Activated CD4-positive, CD25-positive, alpha-beta regulatory T cell treated with anti-CD3 and anti-CD28 coated beads, Interleukin-2, amount 50 U/mL, for 24 hours (primary cell): ENCODE data around the gene MTF2.
"Not testable (repeated sequence)": the region's sequence is repeated elsewhere in the genome, so short reads cannot be mapped to it uniquely, and the experiment has no call there.

ENCODE experiments used
- ATAC-seq, 2 donors: fragments of 150-1000 bp; cut with Tn5 transposase; one replicate each; pipeline ENCODE4 v1.10.0; 2021; ENCODE audit warnings: mild to moderate bottlenecking in 1 of 2, moderate library complexity in 1 of 2

The MTF2 gene

GRCh38 chr1:93143769-93144168 is 64.7 kb downstream of the MTF2 start:
- ATAC-seq: no peak

GRCh38 chr1:93148001-93148400 is 68.9 kb downstream of the MTF2 start:
- no peak for ATAC-seq

- no peak for ATAC-seq
These were observed 71.6 kb downstream of the MTF2 start for GRCh38 chr1:93150729-93151128.

GRCh38 chr1:93151474-93151873 is 72.4 kb downstream of the MTF2 start:
- no peak for ATAC-seq

GRCh38 chr1:93152835-93153234 is 73.8 kb downstream of the MTF2 start:
- ATAC-seq: no peak

GRCh38 chr1:93154898-93155297 is 75.8 kb downstream of the MTF2 start:
- ATAC-seq: no peak

GRCh38 chr1:93155335-93155734 is 76.3 kb downstream of the MTF2 start:
- ATAC-seq: peak; percentile 69 to 76

- no peak for ATAC-seq
These were observed 80.3 kb downstream of the MTF2 start for GRCh38 chr1:93159337-93159736.

GRCh38 chr1:93163314-93163713 is 84.2 kb downstream of the MTF2 start:
- not testable (repeated sequence) for ATAC-seq

- ATAC-seq: no peak
These were observed 85.7 kb downstream of the MTF2 start for GRCh38 chr1:93164816-93165215.

- not testable (repeated sequence) for ATAC-seq
These were observed 86.8 kb downstream of the MTF2 start for GRCh38 chr1:93165895-93166294.

GRCh38 chr1:93167006-93167405 is 87.9 kb downstream of the MTF2 start:
- ATAC-seq: no peak

- ATAC-seq: not testable (repeated sequence)
These were observed 91.1 kb downstream of the MTF2 start for GRCh38 chr1:93170141-93170678.

GRCh38 chr1:93171549-93172034 is 92.5 kb downstream of the MTF2 start:
- ATAC-seq: no peak

GRCh38 chr1:93172778-93173177 is 93.7 kb downstream of the MTF2 start:
- ATAC-seq: no peak

GRCh38 chr1:93174638-93175037 is 95.6 kb downstream of the MTF2 start:
- ATAC-seq: not testable (repeated sequence)

GRCh38 chr1:93177991-93178390 is 98.9 kb downstream of the MTF2 start:
- no peak for ATAC-seq

- no peak for ATAC-seq
These were observed 99.3 kb downstream of the MTF2 start for GRCh38 chr1:93178418-93178817.

GRCh38 chr1:93179886-93180722 is 101.0 kb downstream of the MTF2 start, which contains the start of gene TMED5:
Gene TMED5, minus strand, starts transcription at chr1:93180413. Its CDS starts 171 bp downstream, at chr1:93180242.
- ATAC-seq: peak; percentile 80 to 86

GRCh38 chr1:93180723-93181613 is 101.9 kb downstream of the MTF2 start, which contains the start of gene CCDC18:
Gene CCDC18, plus strand, starts transcription at chr1:93180724. Its CDS starts 2,638 bp downstream, at chr1:93183362.
- peak; percentile 18 to 27 for ATAC-seq

- ATAC-seq: no peak
These were observed 107.6 kb downstream of the MTF2 start for GRCh38 chr1:93186667-93187066.
